Ascending aorta (tissue), 2 donors: Measurements from ENCODE around the gene UNK. TPM values are rescaled to one million over a fixed set of nuclear protein-coding genes. Genes with fewer than 3 reads are reported as not detected.

Source experiments
- DNase-seq, 2 donors: peaks; one replicate each; pipeline ENCODE4 v3.0.0-alpha.2; 2019; ENCODE audit warnings: low spot score in 2 of 2
- H3K27ac ChIP-seq, 2 donors: fragments of 200-600 bp; sonication (generic); one replicate each; pipeline ENCODE4 v1.5.1; 2016 to 2017; ENCODE audit warnings: mild to moderate bottlenecking in 1 of 2
- H3K27me3 ChIP-seq: fragments of 200-600 bp; sonication (generic); one replicate; pipeline ENCODE4 v1.5.1; 2017
- H3K36me3 ChIP-seq, 2 donors: fragments of 200-600 bp; sonication (generic); one replicate each; pipeline ENCODE4 v1.5.1; 2016
- H3K4me1 ChIP-seq, 2 donors: fragments of 200-600 bp; sonication (generic); one replicate each; pipeline ENCODE4 v1.5.1; 2016 to 2017; ENCODE audit warnings: mild to moderate bottlenecking in 1 of 2
- H3K4me3 ChIP-seq, 2 donors: fragments of 200-600 bp; sonication (generic); one replicate each; pipeline ENCODE4 v1.5.1; 2016 to 2017; ENCODE audit warnings: mild to moderate bottlenecking in 1 of 2
- H3K9me3 ChIP-seq, 2 donors: fragments of 200-600 bp; sonication (generic); one replicate each; pipeline ENCODE4 v1.5.1; 2016
- intact Hi-C: fragments of 100-400 bp; cut with DNase I; formaldehyde crosslinking; loops from one replicate; pipeline ENCODE4 v1.15.1; 2023
- total RNA-seq: library from RNA; depleted of rRNA; stranded (reverse); fragments of >200 nt; gene quantifications from one replicate; pipeline ENCODE4 v1.1.0, GENCODE V29; 2016
- TF ChIP-seq, protein P1 (sequence below), 3 experiments: fragments of 200-600 bp in 2 of 3; fragments of 450-650 bp in 1 of 3; sonication (generic) in 2 of 3; IDR thresholded peaks; one replicate each; pipeline ENCODE4 v1.5.1; 2016 to 2019; ENCODE audit warnings: antibody characterized with exemption in 3 of 3, mild to moderate bottlenecking in 1 of 3, moderate library complexity in 1 of 3

The UNK gene
- total RNA-seq, 1 donor from 2014 or later, result 73.9 TPM

DNA sequence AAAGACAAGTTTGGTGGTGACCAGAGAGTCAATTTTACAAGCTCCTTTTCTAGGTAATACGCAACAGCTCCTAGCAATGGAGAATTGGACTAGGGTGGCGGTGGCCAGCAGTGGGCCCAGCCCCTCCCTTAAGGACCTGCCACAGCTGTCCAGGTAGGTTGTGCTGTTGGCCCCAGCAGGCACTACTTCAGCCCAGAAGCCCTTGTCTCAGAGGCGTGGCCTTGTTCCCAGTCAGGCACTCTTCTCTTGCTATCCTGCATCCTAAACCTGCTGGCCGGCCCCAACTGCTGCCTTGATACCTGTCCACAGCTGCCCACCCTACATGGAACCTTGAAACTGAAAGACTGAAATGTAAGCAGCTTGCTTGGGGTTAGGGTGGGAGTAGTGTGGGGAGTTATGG, 18.6 kb upstream of the UNK start:
- no peak for DNase-seq
- H3K9me3 ChIP-seq, result no peaks in the 10 kb centered on the region
- intact Hi-C loops, result loop anchor here (1.0 kb wide), 1 partner anchor 13 kb away; a partner anchor contains a TSS
- peaks cover 0 to 4% of the 10 kb centered on the region in 2 donors for H3K36me3 ChIP-seq
- TF ChIP-seq, protein P1, sequence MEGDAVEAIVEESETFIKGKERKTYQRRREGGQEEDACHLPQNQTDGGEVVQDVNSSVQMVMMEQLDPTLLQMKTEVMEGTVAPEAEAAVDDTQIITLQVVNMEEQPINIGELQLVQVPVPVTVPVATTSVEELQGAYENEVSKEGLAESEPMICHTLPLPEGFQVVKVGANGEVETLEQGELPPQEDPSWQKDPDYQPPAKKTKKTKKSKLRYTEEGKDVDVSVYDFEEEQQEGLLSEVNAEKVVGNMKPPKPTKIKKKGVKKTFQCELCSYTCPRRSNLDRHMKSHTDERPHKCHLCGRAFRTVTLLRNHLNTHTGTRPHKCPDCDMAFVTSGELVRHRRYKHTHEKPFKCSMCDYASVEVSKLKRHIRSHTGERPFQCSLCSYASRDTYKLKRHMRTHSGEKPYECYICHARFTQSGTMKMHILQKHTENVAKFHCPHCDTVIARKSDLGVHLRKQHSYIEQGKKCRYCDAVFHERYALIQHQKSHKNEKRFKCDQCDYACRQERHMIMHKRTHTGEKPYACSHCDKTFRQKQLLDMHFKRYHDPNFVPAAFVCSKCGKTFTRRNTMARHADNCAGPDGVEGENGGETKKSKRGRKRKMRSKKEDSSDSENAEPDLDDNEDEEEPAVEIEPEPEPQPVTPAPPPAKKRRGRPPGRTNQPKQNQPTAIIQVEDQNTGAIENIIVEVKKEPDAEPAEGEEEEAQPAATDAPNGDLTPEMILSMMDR (IDR thresholded peaks at IDR 0.05), result no peak
- H3K4me3 ChIP-seq, result no peak overlapping the region
- H3K27ac ChIP-seq, result peak overlapping the region; percentile 84 to 85
- H3K27me3 ChIP-seq, result no peaks in the 10 kb centered on the region
- H3K4me1 ChIP-seq, result peaks cover 4 to 18% of the 10 kb centered on the region in 2 donors

DNA sequence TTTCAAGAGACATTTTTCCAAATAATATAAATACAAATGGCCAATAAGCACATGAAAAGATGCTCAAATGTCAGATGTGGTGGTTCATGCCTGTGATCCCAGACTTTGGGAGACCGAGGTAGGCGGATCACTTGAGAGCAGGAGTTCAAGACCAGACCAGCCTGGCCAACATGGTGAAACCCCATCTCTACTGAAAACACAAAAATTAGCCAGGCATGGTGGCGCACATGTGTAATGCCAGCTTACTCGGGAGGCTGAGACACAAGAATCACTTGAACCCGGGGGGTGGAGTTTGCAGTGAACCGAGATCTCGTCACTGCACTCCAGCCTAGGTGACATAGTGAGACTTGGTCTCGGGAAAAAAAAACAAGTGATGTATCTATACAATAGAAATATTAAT, 16.7 kb upstream of the UNK start:
- no peaks in the 10 kb centered on the region for H3K36me3 ChIP-seq
- no peak overlapping the region for H3K4me3 ChIP-seq
- TF ChIP-seq, protein P1 (IDR thresholded peaks at IDR 0.05), result no peak
- no peaks in the 10 kb centered on the region for H3K9me3 ChIP-seq
- H3K27ac ChIP-seq, result no peak overlapping the region
- H3K4me1 ChIP-seq, result peaks cover 4 to 18% of the 10 kb centered on the region in 2 donors
- H3K27me3 ChIP-seq, result no peaks in the 10 kb centered on the region
- no peak for DNase-seq
- intact Hi-C loops, result no loop called here

DNA sequence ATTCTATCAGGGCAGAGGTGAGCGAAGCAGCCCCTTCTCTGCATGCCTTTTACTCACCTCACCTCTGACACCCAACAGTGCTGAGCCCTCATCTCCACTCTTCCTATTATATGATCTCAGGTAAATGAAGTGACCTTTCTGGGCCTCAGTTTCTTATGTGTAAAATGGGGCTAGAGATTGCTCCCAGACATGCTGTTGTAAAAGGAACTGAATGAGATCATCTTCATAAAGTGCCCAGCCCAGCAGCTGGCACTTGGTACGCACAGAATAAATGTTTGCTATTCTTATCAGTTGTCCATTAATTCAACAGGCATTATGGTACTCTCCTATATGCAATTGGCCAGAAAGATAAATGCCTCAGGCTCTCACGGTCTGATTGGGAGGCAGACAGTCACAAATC, 15.1 kb upstream of the UNK start:
- Histone ChIP-seq H3K27me3 (no peaks in the 10 kb centered on the region), H3K4me1 (peaks cover 0 to 6% of the 10 kb centered on the region in 2 donors), H3K36me3 (peaks cover 2 to 8% of the 10 kb centered on the region in 2 donors), H3K9me3 (no peaks in the 10 kb centered on the region), H3K4me3 (no peak overlapping the region), H3K27ac (no peak overlapping the region)
- DNase-seq, result peak in 1 of 2 donors; percentile 44
- TF ChIP-seq, protein P1 (IDR thresholded peaks at IDR 0.05), result no peak
- intact Hi-C loops, result no loop called here

DNA sequence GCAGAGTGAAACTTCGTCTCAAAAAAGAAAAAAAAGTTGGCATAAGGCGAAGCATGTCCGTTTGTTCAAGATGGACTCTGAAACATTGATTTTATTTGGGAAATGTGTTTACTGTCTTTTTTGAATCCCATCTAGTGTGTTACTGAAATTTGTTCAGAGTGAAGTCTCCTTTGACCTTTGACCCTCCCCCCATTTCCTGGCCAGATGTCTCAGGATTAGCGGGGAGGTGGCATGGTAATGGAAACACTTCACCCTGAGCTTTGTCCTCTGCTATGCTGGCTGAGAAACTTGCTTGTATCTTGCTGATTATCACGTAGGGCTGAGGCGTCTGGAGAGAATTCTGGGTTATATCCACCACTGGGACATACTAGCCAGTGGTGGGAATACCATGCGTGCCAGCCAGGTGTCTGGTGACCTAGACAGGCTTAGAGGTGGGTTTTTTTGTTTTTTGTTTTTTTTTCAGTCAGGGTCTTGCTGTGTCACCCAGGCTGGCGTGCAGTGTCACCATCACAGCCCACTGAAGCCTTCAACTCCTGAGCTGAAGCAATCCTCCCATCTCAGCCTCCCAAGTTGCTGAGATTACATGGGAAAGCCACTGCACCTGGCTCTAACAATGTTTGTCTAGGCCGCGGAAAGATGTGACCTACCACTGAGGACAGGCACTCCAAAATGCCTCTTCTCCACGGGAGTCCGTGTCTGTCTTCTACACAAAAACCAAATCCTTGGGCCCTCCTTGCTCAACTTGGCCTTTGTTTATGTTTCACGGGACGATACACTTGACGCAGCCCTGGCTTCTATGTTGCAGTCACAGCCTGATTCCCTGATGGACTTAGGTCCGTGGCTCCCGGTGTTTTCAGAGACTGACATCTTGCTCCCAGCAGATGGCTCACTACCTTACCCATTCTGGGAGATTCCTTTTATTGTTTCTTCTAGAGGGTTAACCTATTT, 13.0 kb upstream of the UNK start:
- no peak overlapping the region for H3K27ac ChIP-seq
- peak in 1 of 2 donors; percentile 59 for DNase-seq
- no peaks in the 10 kb centered on the region for H3K27me3 ChIP-seq
- TF ChIP-seq, protein P1 (IDR thresholded peaks at IDR 0.05), result no peak
- H3K4me1 ChIP-seq, result peaks cover 0 to 17% of the 10 kb centered on the region in 2 donors
- no peaks in the 10 kb centered on the region for H3K9me3 ChIP-seq
- intact Hi-C loops, result no loop called here
- peaks cover 9 to 29% of the 10 kb centered on the region in 2 donors for H3K36me3 ChIP-seq
- H3K4me3 ChIP-seq, result no peak overlapping the region

DNA sequence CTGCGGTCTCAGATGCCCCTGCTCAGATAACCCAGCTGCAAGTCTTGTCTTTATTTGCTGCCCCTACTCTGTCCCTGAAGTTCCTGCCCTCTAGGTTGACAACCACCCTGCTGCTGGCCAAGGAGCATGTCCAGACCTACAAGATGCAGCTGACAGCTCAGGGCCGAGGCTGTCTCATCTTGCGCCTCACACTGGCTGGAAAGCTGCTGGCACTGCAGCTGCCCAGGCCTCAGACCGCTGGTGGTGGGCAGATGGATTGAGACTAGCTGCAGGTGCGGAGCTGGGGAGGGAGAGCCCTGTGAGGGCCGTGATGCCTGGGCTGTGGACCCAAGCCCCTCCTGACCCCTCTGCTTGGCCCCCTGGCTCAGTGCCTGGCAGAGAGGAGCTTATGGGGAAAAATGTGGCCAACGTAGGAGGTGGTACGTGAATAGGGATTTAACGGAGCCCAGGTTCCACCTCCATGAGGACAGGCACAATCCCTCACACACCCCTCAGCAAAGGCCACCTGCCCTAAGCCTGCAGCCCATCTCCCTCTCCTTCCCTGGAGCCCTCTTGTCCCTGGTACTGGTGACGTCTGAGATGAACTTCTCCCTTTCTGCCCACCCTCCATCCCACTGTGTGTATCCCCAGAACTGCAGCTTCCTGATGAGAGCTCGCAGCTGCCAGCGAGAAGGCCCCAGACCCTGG, 11.3 kb upstream of the UNK start:
- intact Hi-C loops, result no loop called here
- Histone ChIP-seq H3K36me3 (peaks cover 24 to 45% of the 10 kb centered on the region in 2 donors), H3K4me1 (peaks cover 0 to 28% of the 10 kb centered on the region in 2 donors), H3K9me3 (no peaks in the 10 kb centered on the region), H3K4me3 (no peak overlapping the region), H3K27me3 (no peaks in the 10 kb centered on the region), H3K27ac (peak overlapping the region in 1 of 2 donors; percentile 1)
- TF ChIP-seq, protein P1 (IDR thresholded peaks at IDR 0.05), result no peak
- DNase-seq, result peak in 1 of 2 donors; percentile 64
